A375 (cell line): ENCODE results near the gene DHDDS. TPM values are rescaled to one million over a fixed set of nuclear protein-coding genes. Genes with fewer than 3 reads are reported as not detected.

Experiments used
- total RNA-seq: library from RNA; depleted of rRNA; stranded (reverse); fragments of >200 nt; shearing (Covaris generic); gene quantifications from 2 replicates; pipeline ENCODE4 v1.2.3, GENCODE V29; 2014; rRNA removed

The DHDDS gene, protein sequence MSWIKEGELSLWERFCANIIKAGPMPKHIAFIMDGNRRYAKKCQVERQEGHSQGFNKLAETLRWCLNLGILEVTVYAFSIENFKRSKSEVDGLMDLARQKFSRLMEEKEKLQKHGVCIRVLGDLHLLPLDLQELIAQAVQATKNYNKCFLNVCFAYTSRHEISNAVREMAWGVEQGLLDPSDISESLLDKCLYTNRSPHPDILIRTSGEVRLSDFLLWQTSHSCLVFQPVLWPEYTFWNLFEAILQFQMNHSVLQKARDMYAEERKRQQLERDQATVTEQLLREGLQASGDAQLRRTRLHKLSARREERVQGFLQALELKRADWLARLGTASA
- 31.8 and 39.5 TPM in 2 replicates for total RNA-seq

DNA sequence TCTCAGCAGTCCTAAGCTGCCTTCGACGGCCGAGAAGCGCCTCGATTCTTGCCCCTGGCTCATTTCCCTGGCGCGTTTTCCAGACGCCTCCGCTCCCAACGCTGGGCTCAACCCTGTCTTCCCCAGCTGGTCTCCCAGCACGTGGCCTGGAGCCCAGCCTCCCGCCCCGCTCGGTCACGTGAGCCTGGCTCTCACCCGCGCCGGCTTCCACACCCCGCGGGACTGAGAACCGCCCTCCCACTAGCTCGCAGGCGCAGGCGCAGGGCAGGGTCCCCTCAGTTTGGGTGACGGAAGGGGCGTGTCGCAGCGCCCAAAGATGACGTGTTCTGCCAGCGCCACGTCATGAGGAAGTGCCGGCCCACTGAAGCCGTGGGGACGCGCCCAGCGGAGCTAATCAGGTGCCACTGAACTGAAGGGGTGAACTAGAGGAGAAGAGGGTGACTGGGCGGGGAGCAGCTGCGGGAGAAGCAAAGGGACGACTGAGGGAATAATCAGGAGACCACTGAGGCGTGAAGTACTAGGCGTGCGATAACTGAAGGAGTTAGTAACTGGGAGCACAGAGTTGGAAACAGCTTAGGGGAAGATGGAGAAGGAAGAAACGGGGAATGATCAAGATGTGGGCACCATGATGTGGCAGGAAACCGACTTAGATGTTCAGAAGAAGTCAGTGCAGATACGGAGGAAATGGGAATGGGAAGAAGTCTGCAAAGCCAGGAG lies at the start of gene DHDDS:
Gene DHDDS, plus strand, starts transcription at position 343 of the 717 bp plus-strand sequence. CDS start 625 bp downstream, outside the sequence.

DNA sequence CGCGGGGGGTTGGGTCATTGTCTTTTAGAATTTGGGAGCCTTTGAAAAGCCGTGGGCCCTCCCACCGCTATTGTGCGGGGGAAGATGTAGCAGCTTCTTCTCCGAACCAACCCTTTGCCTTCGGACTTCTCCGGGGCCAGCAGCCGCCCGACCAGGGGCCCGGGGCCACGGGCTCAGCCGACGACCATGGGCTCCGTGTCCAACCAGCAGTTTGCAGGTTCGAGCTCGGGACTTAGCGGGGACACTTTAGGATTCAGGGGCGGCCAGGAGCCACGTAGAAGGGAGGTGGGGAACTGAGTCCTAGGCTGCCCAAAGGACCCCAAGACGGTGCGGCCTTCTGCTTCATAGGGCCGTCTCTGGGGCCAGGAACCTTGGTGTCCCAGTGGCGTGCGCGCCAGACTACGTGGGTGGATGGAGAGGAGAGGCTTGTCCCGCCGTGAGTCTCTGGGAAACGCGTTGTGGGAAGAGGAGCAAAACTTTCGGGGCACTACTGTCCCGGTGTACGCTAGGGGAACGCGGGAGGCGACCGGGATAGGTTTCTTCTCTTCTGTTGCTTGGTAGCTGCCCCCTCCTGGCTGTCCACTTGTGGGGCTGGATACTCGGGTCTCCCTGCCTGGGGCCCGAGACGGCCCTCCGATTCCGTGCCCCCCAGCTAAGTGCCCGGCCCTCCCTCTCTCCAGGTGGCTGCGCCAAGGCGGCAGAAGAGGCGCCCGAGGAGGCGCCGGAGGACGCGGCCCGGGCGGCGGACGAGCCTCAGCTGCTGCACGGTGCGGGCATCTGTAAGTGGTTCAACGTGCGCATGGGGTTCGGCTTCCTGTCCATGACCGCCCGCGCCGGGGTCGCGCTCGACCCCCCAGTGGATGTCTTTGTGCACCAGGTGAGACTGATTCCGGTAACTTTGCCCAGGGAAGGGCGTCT lies 21.2 kb upstream of the DHDDS start, which contains the start of gene LIN28A:
Gene LIN28A, plus strand, starts transcription at position 112 of the 918 bp plus-strand sequence. Its CDS starts 75 bp downstream, at position 187.

DNA sequence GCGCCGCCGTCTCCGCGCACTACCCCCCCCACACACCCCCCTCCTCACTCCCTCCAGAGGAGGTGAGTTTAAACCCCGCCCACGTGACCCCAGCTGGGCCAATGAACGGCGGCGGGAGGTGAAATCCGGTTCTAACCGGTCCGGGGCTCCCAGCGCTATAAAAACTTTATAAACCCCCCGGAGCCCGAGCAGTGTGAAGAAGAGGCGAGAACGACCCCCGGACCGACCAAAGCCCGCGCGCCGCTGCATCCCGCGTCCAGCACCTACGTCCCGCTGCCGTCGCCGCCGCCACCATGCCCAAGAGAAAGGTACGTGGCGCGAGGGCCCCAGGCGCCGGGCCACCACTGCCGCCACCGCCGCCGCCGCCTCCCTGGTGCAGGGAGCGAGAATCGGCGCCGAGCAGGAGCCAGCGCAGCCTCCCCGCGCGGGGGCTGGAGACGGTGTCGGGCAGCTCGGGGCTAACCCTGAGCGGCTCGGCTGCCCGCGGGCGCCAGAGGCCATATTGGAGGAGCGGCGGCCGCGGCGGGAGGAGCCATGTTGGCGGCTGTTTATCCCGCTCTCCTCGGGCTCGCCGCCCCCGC lies 40.3 kb downstream of the DHDDS start, which contains the start of gene HMGN2:
Gene HMGN2, plus strand, starts transcription at position 121 of the 581 bp plus-strand sequence. Its CDS starts 173 bp downstream, at position 294.

Other genes starting within 250 kb of the DHDDS start
- not detected in 2 replicates for gene CATSPER4, start 241.7 kb upstream of the DHDDS start, total RNA-seq
- gene CEP85, start 198.1 kb upstream of the DHDDS start, total RNA-seq: 24.5 and 25.3 TPM in 2 replicates
- gene SH3BGRL3, start 152.2 kb upstream of the DHDDS start, total RNA-seq: 113 and 170 TPM in 2 replicates
- gene UBXN11, start 125.7 kb upstream of the DHDDS start, total RNA-seq: 13.4 and 16.9 TPM in 2 replicates
- 0.41 TPM in 1 of 2 replicates, not detected in the other for gene CD52, start 114.4 kb upstream of the DHDDS start, total RNA-seq
- 0.03 TPM in 1 of 2 replicates, not detected in the other for gene CRYBG2, start 78.2 kb upstream of the DHDDS start, total RNA-seq
- gene ZNF683, start 59.6 kb upstream of the DHDDS start, total RNA-seq: not detected in 2 replicates
- gene LIN28A, start 21.5 kb upstream of the DHDDS start, total RNA-seq: not detected in 2 replicates
- gene HMGN2, start 40.1 kb downstream of the DHDDS start, total RNA-seq: 609 and 636 TPM in 2 replicates
- 51.8 and 60.9 TPM in 2 replicates for gene RPS6KA1, start 97.4 kb downstream of the DHDDS start, total RNA-seq